Measurements from ENCODE around the gene SCAMP2. TPM values are rescaled to one million over a fixed set of nuclear protein-coding genes. Genes with fewer than 3 reads are reported as not detected.
A peak's percentile ranks its signal among the peaks of the same experiment; 100 is the strongest.
"Not testable (repeated sequence)": the region's sequence is repeated elsewhere in the genome, so short reads cannot be mapped to it uniquely, and the experiment has no call there.

Gene SCAMP2, protein sequence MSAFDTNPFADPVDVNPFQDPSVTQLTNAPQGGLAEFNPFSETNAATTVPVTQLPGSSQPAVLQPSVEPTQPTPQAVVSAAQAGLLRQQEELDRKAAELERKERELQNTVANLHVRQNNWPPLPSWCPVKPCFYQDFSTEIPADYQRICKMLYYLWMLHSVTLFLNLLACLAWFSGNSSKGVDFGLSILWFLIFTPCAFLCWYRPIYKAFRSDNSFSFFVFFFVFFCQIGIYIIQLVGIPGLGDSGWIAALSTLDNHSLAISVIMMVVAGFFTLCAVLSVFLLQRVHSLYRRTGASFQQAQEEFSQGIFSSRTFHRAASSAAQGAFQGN
- total RNA-seq, result 42.6 TPM
- long read RNA-seq, transcript SCAMP2-201 (9 exons, 2,453 nt), result major isoform, 30 of 41 reads
- long read RNA-seq, partial matches to known transcripts, result 4 of 41 reads
- long read RNA-seq, other reads (novel, unspliced or antisense), result 5 of 41 reads

DNA sequence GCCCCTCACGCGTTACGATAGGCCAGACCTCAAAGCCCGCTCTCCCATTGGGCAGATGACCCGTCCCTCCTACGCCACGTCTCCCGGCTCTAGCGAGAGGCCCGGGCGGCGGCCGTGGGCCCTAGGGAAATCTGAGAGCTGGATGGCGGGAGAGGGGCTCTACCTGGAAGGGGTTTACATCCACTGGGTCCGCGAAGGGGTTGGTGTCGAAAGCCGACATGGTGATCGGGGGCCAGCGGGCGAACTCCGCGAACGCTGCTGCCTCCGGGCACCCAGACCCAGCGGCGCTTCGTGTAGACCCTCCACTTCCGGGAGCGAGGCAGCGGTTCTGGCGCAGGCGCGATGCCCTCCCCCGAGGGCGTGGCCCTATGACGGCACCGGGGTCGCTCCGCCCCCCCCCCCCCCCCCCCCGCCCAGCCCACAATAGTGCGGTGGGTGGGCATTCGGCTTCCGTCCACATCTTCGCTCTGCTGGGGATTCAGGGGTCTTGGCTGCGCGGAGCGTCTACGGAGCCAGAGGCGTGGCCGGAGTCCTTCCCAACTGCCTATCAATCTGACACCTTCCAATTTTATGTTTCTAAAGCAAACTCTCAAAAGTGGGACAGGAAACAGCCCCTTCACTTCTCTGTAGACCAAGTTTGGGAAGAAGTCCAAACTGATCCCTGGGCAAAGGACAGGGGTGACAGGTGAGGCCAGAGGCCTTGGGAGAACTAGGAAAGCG, at the start of gene SCAMP2:
Gene SCAMP2 (minus strand): TSS at position 330 of the 720 bp plus-strand sequence. CDS start 110 bp downstream, at position 220.
- DNase-seq (ENCODE audit: missing footprints) (peak; percentile 97), ATAC-seq (peak; percentile 95)
- intact Hi-C loops (cut with DNase I), result loop anchor here (2.0 kb wide), 1 partner anchor 16 kb away; no protein-coding TSS in a partner anchor

DNA sequence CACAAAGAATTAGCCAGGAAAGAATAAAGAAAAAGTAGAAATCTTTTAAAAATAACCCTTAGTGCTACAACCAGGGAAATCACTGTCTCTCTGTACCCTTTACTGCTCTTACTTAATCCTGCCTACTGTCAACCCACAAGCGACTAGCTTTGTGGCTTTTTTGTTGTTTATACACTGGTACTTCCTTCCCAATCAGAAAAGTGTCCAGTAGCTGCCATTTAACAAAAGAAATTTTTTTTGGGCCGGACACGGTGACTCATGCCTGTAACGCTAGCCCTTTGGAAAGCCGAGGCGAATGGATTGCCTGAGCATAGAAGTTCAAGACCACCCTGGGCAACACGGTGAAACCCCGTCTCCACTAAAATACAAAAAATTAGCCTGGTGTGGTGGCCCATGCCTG, 47.3 kb upstream of the SCAMP2 start:
- no peak for ATAC-seq
- intact Hi-C loops (cut with DNase I), result no loop called here
- no peak for DNase-seq (ENCODE audit: missing footprints)

DNA sequence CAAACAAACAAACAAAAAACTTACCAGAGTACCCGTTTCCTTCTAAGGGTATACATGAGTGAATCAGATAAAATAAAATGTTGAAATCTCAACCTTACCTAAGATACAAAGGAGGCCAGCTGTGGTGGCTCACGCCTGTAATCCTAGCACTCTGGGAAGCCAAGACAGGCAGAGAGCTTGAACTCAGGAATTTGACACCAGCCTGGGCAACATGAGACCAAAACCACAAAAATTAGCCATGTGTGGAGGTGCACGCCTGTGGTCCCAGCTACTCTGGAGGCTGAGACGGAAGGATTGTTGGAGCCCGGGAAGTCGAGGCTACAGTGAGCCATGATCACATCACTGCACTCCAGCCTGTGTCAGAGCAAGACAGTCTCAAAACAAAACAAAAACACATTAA, 44.5 kb upstream of the SCAMP2 start:
- intact Hi-C loops (cut with DNase I), result no loop called here
- DNase-seq (ENCODE audit: missing footprints) (no peak), ATAC-seq (no peak)

DNA sequence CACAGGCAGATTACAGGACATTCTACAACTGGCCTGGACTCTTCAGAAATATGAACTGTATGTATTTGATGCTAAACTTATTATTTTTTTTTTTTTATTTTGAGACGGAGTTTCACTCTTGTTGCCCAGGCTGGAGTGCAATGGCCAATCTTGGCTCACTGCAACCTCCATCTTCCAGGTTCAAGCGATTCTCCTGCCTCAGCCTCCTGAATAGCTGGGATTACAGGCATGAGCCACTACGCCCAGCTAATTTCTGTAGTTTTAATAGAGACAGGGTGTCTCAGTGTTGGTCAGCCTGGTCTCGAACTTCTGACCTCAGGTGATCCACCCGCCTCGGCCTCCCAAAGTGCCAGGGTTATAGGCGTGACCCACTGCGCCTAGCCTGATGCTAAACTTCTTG, 40.6 kb upstream of the SCAMP2 start:
- intact Hi-C loops (cut with DNase I); ATAC-seq; DNase-seq (ENCODE audit: missing footprints): not testable (repeated sequence)

DNA sequence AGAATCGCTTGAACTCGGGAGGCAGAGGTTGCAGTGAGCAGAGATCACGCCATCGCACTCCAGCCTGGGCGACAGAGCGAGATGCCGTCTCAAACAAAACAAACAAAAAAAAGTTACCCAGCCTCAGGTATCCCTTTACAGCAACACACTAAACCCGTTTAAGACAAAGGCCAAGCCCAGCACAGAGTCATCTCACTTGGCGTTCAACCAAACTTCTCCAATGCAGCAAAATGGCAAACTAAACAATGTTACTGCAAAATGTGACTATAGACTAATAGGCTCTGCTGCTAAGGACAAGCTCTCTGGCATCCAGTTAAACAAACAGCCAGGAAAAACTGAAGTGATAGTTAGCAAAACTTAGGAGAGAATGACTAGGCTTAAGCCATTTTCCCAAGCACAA, 39.9 kb upstream of the SCAMP2 start:
- ATAC-seq, result no peak

DNA sequence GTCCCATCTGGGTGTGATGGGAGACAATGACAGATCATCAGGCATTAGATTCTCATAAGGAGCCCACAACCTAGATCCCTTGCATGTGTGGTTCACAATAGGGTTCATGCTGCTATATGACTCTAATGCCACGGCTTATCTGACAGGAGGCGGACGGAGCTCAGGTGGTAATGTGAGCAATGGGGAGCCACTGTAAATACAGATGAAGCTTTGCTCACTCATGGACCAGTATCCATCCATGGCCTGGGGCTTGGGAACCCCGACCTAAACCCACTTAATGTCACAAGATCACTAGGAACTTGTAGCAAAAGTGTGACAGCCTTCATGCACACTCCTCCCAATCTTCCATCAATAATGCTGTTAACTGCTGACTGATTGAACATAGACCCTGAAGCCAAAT, 35.5 kb upstream of the SCAMP2 start:
- intact Hi-C loops (cut with DNase I), result no loop called here
- ATAC-seq, result no peak
- no peak for DNase-seq (ENCODE audit: missing footprints)

More for the DNA sequence above, 39.9 kb upstream of the SCAMP2 start:
- DNase-seq (ENCODE audit: missing footprints), result no peak
- intact Hi-C loops (cut with DNase I), result no loop called here

DNA sequence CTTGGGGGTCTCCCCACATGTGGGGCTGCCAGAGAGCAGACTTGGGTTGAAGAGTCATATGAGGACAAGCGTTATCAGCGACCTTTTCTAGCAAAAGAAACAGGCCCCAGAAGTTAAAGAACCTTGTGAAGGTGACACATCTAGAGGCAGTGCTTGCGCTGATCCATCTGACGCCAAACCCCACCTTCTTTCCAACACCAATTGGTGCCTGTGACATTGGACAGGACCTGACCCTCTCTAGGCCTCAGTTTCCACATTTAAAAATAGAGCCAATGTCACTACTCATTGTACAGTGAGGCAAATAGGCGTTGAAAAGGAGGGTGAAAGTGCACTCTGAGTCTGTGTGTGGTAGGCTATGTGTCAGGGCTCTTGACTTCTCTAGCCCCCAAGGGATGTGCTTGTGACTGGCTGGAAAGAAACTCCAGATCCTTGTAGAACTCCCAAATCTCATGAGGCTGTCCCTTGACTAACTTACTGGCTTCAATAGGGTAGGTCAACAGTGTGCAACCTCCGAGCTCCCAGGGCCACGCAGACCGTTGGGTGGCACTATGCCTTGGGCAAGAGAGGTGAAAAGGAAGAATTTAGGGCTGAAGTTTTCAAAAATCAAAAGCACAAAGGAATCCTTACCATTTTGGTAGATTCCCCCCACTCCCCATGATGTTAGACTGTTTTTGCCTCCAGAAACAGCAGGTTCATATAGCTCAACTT, 34.2 kb upstream of the SCAMP2 start:
- ATAC-seq (peak; percentile 72), DNase-seq (ENCODE audit: missing footprints) (no peak)
- intact Hi-C loops (cut with DNase I), result loop anchor here (2.0 kb wide), 2 partner anchors 29 to 65 kb away; partner anchors contain the start of gene ULK3

DNA sequence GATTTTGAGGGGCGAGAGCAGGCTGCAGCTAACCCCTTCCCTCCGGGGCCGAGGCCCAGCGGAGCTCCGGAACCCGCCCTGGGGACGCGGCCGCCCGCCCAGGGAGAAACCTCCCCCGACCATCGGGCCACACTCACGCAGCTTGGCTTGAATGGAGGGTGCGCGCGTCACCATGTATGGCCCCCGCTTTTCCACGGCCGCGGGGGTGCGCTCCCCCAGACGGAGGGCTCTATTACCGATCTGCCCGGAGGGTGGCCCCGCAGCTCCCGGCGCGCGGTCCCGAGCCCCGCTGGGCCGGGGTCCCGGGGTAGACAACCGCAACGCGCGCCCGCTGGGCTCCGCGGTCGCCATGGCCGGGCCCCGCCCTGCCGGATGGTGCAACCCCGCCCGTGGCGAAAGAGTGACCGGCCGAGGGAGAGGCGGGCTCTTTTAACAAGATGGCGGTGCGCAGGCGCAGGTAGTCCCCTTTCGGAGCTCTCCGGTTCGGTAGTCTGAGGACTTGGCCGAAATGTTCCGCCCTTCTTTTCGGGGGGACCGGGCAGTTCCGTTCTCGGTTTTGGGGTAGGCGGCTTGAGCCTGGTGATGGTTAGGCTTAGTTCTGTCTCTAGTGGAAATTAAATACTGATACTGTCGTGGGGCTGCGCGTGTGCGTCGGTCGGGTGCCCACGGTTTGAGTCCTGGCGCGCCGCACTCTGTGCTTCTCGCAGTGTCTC, 33.4 kb upstream of the SCAMP2 start, which contains the start of gene FAM219B:
Gene FAM219B (minus strand): TSS at position 402 of the 713 bp plus-strand sequence. CDS start 51 bp downstream, at position 351.
- peak; percentile 98 for DNase-seq (ENCODE audit: missing footprints)
- peak; percentile 94 for ATAC-seq
- intact Hi-C loops (cut with DNase I), result loop anchor here (2.0 kb wide), 2 partner anchors 30 to 64 kb away; partner anchors contain the start of gene ULK3

DNA sequence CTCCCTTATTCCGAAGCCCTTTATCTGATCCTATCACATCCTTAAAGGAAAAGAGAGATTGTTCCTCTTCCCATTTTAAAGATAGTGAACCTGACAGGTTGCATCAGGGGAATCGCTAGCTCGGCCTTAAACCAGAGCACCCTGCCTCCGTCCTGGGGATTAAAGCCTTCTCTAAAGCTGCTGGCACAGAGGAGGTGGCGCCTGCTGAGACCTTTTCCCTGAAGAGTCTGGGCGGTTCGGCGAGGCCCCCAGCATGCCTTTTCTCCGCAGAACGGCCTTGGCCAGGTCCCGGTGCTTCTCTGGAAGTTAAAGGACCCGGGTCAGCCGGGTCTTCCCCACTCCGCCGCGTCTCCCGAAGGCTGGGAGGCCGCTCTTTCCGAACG, 32.9 kb upstream of the SCAMP2 start:
- DNase-seq (ENCODE audit: missing footprints) (peak; percentile 77), ATAC-seq (peak; percentile 4)
- intact Hi-C loops (cut with DNase I), result loop anchor here (2.0 kb wide), 2 partner anchors 31 to 63 kb away; partner anchors contain the start of gene ULK3

DNA sequence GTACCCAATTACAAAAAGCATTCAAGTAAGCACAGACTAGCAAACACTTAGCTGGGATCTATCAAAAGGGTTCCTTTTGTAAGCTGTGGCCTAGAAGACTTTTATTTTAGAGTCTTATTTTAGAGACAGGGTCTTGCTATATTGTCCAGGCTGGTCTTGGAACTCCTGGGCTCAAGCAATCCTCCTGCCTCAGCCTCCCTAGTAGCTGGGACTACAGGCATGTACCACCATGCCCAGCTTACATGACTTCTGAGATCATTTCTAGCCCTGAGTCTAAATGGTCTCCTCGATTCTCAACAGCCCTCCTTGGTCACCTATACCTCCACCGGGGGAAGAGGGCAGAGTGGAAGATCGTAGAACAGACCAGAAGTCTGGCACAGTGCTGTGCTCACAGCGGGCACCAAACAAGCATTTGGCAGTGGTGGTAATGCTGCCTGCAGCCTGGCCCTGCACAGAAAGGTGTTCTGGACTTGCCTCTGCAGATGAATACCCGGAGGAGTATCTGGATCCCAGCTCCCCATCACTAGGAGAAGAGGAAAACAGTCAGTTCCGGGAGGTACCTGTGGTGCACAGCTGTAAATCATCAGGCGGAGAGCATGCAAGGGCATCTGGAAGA, 31.1 kb upstream of the SCAMP2 start:
- no peak for DNase-seq (ENCODE audit: missing footprints)
- ATAC-seq, result no peak
- intact Hi-C loops (cut with DNase I), result no loop called here

DNA sequence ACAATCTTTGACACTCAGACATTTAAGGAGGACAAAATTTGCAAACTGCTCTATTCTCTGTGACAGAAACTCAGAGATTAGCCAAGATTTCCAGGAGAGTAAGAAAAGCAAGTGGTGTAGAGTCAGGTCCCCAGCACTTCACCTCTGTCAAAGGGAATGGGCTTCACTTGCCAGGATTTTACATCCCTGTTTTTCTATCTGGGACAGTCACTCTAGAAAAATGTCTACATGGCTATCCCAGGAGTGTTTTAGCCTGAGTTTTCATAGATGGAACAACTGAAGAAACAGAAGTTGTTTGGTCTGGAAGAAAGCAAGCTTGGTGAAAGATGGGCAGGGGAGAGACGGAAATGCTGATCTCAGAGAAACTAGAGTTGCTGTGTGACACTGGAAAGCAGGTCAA, 30.5 kb upstream of the SCAMP2 start:
- no peak for DNase-seq (ENCODE audit: missing footprints)
- intact Hi-C loops (cut with DNase I), result no loop called here
- no peak for ATAC-seq

DNA sequence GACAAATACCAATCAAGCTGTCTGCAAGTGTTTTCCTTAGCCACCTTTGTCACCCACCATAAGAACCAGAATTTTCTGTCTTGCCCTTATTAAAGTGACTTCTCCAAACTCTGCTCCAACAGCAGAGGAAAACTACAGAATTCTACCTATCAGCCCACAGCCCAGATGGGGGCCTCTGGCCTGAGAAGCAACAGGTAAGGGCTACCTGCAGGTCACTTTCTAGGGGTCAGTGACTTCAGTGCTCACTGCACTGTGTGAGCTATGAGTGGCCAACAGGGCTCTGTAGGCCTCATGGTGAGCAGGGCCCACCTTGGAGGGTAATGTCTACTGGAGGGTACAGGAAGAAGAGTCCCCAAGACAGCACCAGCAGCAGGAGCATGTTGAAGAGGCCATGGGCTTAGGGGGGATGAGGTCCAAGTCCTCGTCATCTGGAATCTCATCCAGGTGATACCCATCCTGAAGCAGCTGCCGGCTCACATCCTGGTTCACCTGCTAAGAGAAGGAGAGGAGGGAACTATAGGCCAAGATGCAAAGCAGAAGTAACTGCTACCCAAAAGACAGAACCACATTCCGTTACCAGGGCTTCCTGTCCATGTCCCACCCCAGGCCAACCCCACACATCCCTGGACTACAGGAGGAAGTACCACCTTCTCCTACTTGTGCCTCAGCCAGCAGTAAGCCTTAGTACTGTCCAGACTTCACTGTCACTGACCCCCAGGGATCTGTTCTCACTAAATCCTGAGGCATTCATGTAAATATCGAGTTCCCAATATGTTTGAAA, 29.3 kb upstream of the SCAMP2 start:
- ATAC-seq (no peak), DNase-seq (ENCODE audit: missing footprints) (no peak)
- intact Hi-C loops (cut with DNase I), result no loop called here

DNA sequence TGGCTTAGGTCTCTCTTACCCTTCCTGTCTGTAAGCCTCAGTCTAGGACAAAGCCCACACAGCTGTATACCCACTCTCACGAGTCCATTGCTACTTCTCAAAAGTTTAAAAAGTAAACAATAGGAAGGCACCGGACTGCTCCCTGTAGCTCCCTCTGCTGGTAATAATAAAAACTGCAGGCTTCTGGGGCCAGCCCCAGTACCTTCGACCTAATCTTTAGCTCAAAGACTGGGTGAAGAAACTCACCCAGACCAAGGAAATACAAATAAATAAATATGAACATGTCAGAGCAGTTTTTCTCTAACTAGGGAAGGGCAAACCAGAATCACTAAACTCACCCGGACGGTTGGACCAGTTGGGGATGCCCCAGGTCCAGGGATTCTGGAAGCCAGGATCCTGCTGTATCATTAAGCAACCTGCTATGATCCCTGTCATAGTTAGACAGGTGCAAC, 28.5 kb upstream of the SCAMP2 start:
- no peak for DNase-seq (ENCODE audit: missing footprints)
- intact Hi-C loops (cut with DNase I), result no loop called here

DNA sequence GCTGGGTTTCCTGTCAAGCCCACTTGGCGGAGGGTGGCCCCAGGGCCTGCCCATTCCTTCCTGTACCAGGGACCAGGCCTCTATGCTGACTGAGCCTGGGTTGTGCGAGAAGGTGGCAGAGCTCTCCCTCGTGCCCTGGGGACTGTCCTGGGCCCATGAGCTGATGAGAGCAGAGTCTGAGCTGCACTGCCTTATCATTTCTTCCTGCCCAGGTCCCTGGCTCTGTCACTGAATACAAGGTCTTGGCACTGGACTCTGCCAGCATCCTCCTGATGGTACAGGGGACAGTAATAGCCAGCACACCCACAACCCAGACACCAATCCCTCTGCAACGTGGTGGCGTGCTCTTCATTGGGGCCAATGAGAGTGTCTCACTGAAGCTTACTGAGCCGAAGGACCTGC, 24.1 kb upstream of the SCAMP2 start:
- peak; percentile 61 for ATAC-seq
- DNase-seq (ENCODE audit: missing footprints), result no peak
- intact Hi-C loops (cut with DNase I), result no loop called here

More for the DNA sequence above, 28.5 kb upstream of the SCAMP2 start:
- peak; percentile 41 for ATAC-seq

DNA sequence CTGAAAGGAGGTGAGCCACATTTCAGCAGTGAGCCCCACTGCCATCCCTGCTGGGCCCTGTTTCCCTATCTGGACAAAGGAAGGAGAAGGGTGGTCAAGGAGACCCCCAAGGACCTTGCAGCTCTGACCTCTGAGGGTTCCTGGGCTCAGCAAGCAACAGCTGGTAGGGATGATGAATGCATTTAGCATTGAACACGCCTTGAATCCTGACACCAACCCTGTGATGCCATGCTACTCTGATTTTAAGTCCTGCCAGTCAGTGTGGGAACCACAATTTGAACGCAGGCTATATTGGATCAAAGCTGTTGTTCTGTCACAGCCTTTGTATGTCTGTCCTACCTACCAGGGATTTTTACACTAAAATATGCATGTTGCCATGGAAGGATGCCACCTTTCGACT, 23.2 kb upstream of the SCAMP2 start:
- intact Hi-C loops (cut with DNase I), result no loop called here

DNA sequence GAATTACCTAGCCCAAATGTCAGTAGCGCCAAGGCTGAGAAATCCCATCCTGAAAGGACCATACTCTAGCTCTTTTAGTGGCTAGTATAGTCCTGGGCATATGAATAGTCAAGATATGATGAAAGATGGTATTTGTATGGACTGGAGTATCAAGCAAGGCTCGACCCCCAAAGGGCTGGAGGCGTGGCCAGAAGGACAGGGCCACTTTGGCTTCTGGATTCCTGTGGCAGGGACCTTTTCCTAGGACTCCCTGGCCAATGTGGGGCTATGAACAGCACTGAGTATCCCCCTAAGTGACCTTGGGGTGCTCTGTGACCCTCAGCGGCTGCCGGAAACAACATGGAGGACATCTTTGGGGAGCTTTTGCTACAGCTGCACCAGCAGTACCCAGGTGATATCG, 22.7 kb upstream of the SCAMP2 start:
- ATAC-seq (no peak), DNase-seq (ENCODE audit: missing footprints) (no peak)

More for the DNA sequence above, 23.2 kb upstream of the SCAMP2 start:
- no peak for ATAC-seq
- DNase-seq (ENCODE audit: missing footprints), result no peak

DNA sequence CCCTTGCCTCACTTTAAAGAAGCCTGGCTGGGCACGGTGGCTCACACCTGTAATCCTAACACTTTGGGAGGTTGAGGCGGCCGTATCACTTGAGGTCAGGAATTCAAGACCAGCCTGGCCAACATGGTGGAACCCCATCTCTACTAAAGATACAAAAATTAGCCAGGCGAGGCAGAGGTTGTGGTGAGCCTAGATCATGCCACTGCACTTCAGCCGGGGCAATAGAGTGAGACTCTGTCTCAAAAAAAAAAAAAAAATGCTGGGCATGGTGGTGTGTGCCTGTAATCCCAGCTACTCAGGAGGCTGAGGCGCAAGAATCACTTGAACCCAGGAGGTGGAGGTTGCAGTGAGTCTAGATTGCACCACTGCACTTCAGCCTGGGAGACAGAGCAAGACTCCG, 21.2 kb upstream of the SCAMP2 start:
- intact Hi-C loops (cut with DNase I), result loop anchor here (5.0 kb wide), 1 partner anchor 107 kb away; no protein-coding TSS in a partner anchor
- ATAC-seq; DNase-seq (ENCODE audit: missing footprints): not testable (repeated sequence)

More for the DNA sequence above, 22.7 kb upstream of the SCAMP2 start:
- intact Hi-C loops (cut with DNase I), result no loop called here

Data from Right ventricle myocardium inferior (tissue), 1 donor.